Vagina (tissue), 2 donors: ENCODE data around the gene KLHL25. TPM values are rescaled to one million over a fixed set of nuclear protein-coding genes. Genes with fewer than 3 reads are reported as not detected.

Source experiments
- DNase-seq, 2 donors: peaks; one replicate each; pipeline ENCODE4 v3.0.0-alpha.2; 2017; ENCODE audit errors: extremely low spot score in 2 of 2
- H3K27ac ChIP-seq: fragments of 200-600 bp; sonication (generic); one replicate; pipeline ENCODE4 v1.5.1; 2019
- H3K27me3 ChIP-seq: fragments of 200-600 bp; sonication (generic); one replicate; pipeline ENCODE4 v1.5.1; 2019
- H3K36me3 ChIP-seq, 2 donors: fragments of 200-600 bp; sonication (generic); one replicate each; pipeline ENCODE4 v1.5.1; 2017 to 2019
- H3K4me1 ChIP-seq: fragments of 200-600 bp; sonication (generic); one replicate; pipeline ENCODE4 v1.5.1; 2019
- H3K4me3 ChIP-seq, 2 donors: fragments of 200-600 bp; sonication (generic); 1 replicate in 1 of 2; 2 replicates in 1 of 2; pipeline ENCODE4 v1.5.1; 2016 to 2019
- H3K9me3 ChIP-seq: fragments of 200-600 bp; sonication (generic); one replicate; pipeline ENCODE4 v1.5.1; 2019
- CTCF ChIP-seq, 3 experiments: fragments of 450-650 bp in 2 of 3; fragments of 200-600 bp in 1 of 3; sonication (generic) in 1 of 3; IDR thresholded peaks; one replicate each; pipeline ENCODE4 v1.5.1; 2017 to 2019; ENCODE audit warnings: antibody characterized with exemption in 3 of 3, mild to moderate bottlenecking in 2 of 3, moderate library complexity in 2 of 3
- POLR2A ChIP-seq, 2 donors: fragments of 450-650 bp; IDR thresholded peaks; one replicate each; pipeline ENCODE4 v1.6.1; 2017; ENCODE audit warnings: antibody characterized with exemption in 2 of 2, mild to moderate bottlenecking in 2 of 2, moderate library complexity in 2 of 2
- POLR2AphosphoS5 ChIP-seq, 2 donors: sonication (generic); formaldehyde crosslinking; IDR thresholded peaks; one replicate each; pipeline ENCODE4 v1.9.0; 2017; ENCODE audit warnings: antibody characterized with exemption in 2 of 2, mild to moderate bottlenecking in 2 of 2, low read depth in 1 of 2; ENCODE audit not compliant: insufficient read depth in 1 of 2
- intact Hi-C: fragments of 100-400 bp; cut with DNase I; formaldehyde crosslinking; loops from one replicate; pipeline ENCODE4 v1.15.1; 2023
- total RNA-seq: library from RNA; depleted of rRNA; stranded (reverse); fragments of >200 nt; gene quantifications from one replicate; pipeline ENCODE4 v1.2.3, GENCODE V29; 2016

KLHL25 gene
- total RNA-seq, 1 donor from 2014 or later, result 9.6 TPM

- TF ChIP-seq POLR2A (IDR thresholded peaks at IDR 0.05), result no peak
- TF ChIP-seq CTCF (IDR thresholded peaks at IDR 0.05), result no peak
- no peak for TF ChIP-seq POLR2AphosphoS5 (IDR thresholded peaks at IDR 0.05; ENCODE audit: insufficient read depth in 1 of 2, low read depth in 1 of 2)
- no peaks in the 10 kb centered on the region for H3K36me3 ChIP-seq
- intact Hi-C loops, result no loop called here
Observed at GRCh38 chr15:85825719-85826118, 31.0 kb upstream of the KLHL25 start.

GRCh38 chr15:85825118-85825517 lies 30.4 kb upstream of the KLHL25 start:
- no peak for DNase-seq
- no peak for TF ChIP-seq CTCF (IDR thresholded peaks at IDR 0.05)
- TF ChIP-seq POLR2AphosphoS5 (IDR thresholded peaks at IDR 0.05; ENCODE audit: insufficient read depth in 1 of 2, low read depth in 1 of 2), result no peak
- no peak for TF ChIP-seq POLR2A (IDR thresholded peaks at IDR 0.05)
- no peak overlapping the region for H3K27ac ChIP-seq
- H3K27me3 ChIP-seq, result no peaks in the 10 kb centered on the region
- H3K9me3 ChIP-seq, result no peaks in the 10 kb centered on the region
- H3K4me1 ChIP-seq, result no peaks in the 10 kb centered on the region
- intact Hi-C loops, result no loop called here
- no peaks in the 10 kb centered on the region for H3K36me3 ChIP-seq
- H3K4me3 ChIP-seq, result no peak overlapping the region

More at GRCh38 chr15:85825719-85826118, 31.0 kb upstream of the KLHL25 start:
- H3K4me3 ChIP-seq, result no peak overlapping the region
- no peaks in the 10 kb centered on the region for H3K4me1 ChIP-seq
- no peaks in the 10 kb centered on the region for H3K27me3 ChIP-seq
- no peaks in the 10 kb centered on the region for H3K9me3 ChIP-seq
- H3K27ac ChIP-seq, result no peak overlapping the region
- no peak for DNase-seq

GRCh38 chr15:85821545-85821944 lies 26.8 kb upstream of the KLHL25 start:
- Histone ChIP-seq H3K4me1 (no peaks in the 10 kb centered on the region), H3K36me3 (no peaks in the 10 kb centered on the region), H3K27ac (no peak overlapping the region), H3K4me3 (no peak overlapping the region), H3K9me3 (no peaks in the 10 kb centered on the region), H3K27me3 (no peaks in the 10 kb centered on the region)
- DNase-seq, result no peak
- intact Hi-C loops, result no loop called here
- TF ChIP-seq POLR2A (IDR thresholded peaks at IDR 0.05) (no peak), POLR2AphosphoS5 (IDR thresholded peaks at IDR 0.05; ENCODE audit: insufficient read depth in 1 of 2, low read depth in 1 of 2) (no peak), CTCF (IDR thresholded peaks at IDR 0.05) (no peak)

GRCh38 chr15:85819938-85820337 lies 25.2 kb upstream of the KLHL25 start:
- H3K27ac ChIP-seq, result no peak overlapping the region
- no peaks in the 10 kb centered on the region for H3K9me3 ChIP-seq
- no peaks in the 10 kb centered on the region for H3K36me3 ChIP-seq
- no peaks in the 10 kb centered on the region for H3K27me3 ChIP-seq
- H3K4me1 ChIP-seq, result no peaks in the 10 kb centered on the region
- no peak for DNase-seq
- intact Hi-C loops, result no loop called here
- TF ChIP-seq POLR2AphosphoS5 (IDR thresholded peaks at IDR 0.05; ENCODE audit: insufficient read depth in 1 of 2, low read depth in 1 of 2) (no peak), CTCF (IDR thresholded peaks at IDR 0.05) (no peak), POLR2A (IDR thresholded peaks at IDR 0.05) (no peak)
- H3K4me3 ChIP-seq, result no peak overlapping the region

GRCh38 chr15:85813234-85813633 lies 18.5 kb upstream of the KLHL25 start:
- no peaks in the 10 kb centered on the region for H3K9me3 ChIP-seq
- TF ChIP-seq CTCF (IDR thresholded peaks at IDR 0.05) (no peak), POLR2A (IDR thresholded peaks at IDR 0.05) (no peak), POLR2AphosphoS5 (IDR thresholded peaks at IDR 0.05; ENCODE audit: insufficient read depth in 1 of 2, low read depth in 1 of 2) (no peak)
- no peak for DNase-seq
- H3K36me3 ChIP-seq, result no peaks in the 10 kb centered on the region
- no peak overlapping the region for H3K4me3 ChIP-seq
- no peak overlapping the region for H3K27ac ChIP-seq
- H3K27me3 ChIP-seq, result no peaks in the 10 kb centered on the region
- no peaks in the 10 kb centered on the region for H3K4me1 ChIP-seq
- intact Hi-C loops, result no loop called here
